ENCODE results near the gene TFR2.

TFR2 gene

DNA sequence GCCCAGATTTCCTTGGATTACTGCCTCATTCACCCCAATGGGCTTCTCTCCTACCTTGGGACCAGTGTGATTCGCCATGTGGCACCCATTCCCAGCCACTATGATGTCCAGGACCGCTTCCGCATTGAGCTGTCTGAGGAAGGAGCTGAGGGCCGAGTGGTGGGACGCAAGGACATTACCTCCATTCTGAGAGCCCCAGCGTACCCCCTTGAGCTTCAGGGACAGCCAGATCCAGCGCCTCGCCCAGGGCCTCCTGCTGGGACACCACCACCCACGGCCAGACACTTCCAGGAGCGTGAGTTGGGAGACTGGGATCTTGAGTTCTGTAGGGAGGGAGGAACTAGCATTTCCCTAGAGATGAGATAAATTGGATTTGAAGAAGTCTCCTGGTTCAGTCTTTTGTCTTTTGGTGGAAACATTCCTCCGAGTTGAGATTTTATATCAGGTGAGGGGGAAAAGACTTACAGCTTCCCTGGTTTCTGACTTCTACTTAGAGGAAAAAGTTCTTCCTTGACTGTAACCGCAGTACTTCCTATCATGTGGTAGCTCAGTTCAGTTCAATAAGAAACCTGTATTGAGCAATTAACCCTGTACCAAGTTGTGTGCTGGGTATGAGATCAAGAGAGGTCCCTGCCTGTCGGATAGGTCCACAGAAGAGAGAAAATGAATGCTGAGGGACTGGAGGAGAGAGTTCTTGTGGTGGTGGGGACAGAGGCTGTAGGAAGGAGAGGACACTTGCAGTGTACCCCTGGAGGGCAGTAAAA is 27.8 kb downstream of the TFR2 start:
- no peak overlapping the region for H3K4me3 ChIP-seq (ENCODE audit: low read depth, low read length)

GRCh38 chr7:100612730-100613390 is 28.5 kb downstream of the TFR2 start:
- peak overlapping the region; percentile 47 for H3K4me3 ChIP-seq (ENCODE audit: low read depth, low read length)

GRCh38 chr7:100611983-100612729 is 29.2 kb downstream of the TFR2 start, which contains the start of gene MOSPD3:
Gene MOSPD3 (plus strand): TSS chr7:100612540. CDS start chr7:100612792, 252 bp downstream.
- peak within 1 kb of the TSS; percentile 72 for H3K4me3 ChIP-seq (ENCODE audit: low read depth, low read length)

DNA sequence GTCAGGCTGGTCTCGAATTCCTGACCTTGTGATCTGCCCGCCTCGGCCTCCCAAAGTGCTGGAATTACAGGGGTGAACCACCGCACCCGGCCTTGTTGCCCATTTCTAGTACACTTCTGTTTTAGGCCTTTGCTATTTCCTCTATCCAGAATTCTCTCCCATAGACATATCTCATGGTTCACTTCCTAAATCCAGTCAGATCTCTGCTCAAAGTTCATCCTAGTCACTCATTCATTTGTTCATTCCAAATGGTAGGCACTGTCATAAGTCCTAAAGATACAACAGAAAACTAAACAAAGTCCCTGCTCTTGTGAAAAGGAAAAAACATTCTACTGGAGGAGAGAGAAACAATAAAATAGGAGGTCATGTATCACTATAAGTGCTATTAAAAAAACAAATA is 31.4 kb downstream of the TFR2 start:
- H3K4me3 ChIP-seq (ENCODE audit: low read depth, low read length) = no peak overlapping the region

- H3K4me3 ChIP-seq (ENCODE audit: low read depth, low read length) = no peak overlapping the region
These were observed 34.2 kb downstream of the TFR2 start for GRCh38 chr7:100607111-100607510.

DNA sequence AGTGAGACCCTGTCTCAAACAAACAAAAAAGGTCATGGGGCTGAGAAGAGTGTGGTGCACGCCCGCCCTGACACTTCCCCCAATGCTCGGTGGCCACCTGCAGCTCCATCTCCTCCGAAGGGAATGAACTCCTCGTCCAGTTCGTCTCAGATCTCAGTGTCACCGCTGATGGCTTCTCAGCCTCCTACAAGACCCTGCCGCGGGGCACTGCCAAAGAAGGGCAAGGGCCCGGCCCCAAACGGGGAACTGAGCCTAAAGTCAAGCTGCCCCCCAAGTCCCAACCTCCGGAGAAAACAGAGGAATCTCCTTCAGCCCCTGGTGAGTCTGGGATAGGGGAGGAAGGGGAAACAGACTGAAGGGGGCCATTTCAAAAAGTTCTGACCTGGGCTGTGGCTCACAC is 35.0 kb downstream of the TFR2 start:
- H3K4me3 ChIP-seq (ENCODE audit: low read depth, low read length) = no peak overlapping the region

DNA sequence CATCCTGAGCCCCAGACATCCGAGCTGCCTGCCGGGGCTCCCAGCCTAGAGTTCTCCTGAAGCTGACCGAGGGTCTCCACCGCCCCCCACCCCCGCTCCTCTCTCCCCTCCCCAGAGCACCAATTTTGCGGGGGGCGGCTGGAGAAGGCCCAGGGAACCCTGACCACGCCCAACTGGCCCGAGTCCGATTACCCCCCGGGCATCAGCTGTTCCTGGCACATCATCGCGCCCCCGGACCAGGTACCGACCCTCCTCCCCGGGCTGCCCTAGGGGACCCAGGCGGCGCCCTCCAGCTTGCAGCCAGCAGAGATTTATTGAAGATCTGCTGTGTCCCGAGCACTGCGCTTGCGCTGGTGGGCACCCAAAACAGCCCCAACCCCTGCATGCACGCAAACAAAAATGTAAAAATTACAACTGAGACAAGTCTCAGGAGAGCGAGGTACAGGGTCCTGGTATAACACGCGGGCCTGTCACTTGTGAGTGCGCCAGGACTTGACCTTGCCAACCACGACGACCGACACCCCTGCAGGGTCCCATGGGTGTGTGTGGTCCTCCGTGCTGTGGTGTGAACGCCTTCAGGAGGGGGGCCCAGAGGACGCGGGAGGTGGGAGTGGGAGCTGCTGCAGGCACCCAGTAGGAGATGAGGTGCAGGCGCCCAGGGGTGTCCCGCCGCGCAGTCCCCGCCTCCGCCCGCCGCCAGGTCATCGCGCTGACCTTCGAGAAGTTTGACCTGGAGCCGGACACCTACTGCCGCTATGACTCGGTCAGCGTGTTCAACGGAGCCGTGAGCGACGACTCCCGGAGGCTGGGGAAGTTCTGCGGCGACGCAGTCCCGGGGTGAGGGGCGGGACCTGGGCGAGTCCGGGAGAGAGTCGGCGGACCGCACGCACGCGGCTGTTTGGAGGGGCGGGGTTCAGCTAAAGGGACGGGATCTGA is 36.1 kb downstream of the TFR2 start:
- peak overlapping the region; percentile 21 for H3K4me3 ChIP-seq (ENCODE audit: low read depth, low read length)

DNA sequence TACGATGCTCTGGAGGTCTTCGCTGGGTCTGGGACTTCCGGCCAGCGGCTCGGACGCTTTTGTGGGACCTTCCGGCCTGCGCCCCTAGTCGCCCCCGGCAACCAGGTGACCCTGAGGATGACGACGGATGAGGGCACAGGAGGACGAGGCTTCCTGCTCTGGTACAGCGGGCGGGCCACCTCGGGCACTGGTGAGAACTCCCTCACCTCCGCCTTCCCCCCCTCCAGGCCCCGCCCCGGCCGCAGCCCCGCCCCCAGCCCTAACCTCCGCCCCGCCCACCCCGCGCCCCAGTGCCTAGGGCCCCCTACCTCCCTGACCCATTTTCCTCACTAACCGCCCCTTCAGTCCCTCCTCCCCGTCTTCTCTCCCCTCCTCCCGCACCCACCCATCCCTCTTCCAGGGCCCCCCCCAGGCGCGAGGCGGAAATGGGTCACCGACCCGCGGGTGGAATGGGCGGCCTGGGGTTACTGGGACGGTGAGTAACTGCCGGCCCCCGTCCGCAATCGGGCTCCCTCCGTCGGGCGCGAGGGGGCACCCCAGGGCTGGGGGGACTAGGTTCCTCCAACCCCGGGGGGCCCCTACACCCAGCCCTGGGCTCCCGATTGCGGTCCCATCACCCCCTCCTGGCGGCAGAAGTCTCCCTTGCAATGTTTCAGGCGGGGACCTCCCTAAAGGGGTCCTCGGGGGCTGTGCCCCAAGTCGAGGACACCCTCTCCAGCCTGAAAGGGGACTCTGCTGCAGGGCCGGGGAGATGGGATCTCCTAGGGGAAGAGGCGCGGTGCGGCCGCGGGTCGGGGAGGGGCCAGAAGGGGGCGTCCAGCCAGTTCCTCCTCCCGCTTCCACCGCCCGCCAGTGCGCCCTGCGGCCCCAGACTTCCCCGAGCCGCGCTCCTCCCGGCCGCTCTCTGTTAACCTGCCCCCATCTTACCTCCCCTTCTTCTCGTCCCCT is 37.0 kb downstream of the TFR2 start:
- peak overlapping the region; percentile 56 for H3K4me3 ChIP-seq (ENCODE audit: low read depth, low read length)

DNA sequence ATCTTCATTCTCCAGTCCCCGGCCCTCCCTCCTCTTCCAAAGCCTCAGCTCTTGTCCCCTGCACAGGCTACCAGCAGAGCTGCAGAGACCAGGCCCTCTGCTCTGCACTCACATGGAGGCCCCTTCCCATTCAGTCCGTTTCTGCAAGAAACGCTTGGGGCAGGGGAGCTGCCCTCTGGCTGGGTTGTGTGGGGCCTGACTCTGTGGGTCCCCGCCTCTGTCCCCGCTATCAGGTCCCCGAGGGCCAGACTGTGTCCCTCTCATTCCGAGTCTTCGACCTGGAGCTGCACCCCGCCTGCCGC is 37.7 kb downstream of the TFR2 start:
- peak overlapping the region; percentile 56 for H3K4me3 ChIP-seq (ENCODE audit: low read depth, low read length)

GRCh38 chr7:100602889-100603725 is 38.2 kb downstream of the TFR2 start:
- peak overlapping the region; percentile 56 for H3K4me3 ChIP-seq (ENCODE audit: low read depth, low read length)

- no peak overlapping the region for H3K4me3 ChIP-seq (ENCODE audit: low read depth, low read length)
These were observed 40.7 kb downstream of the TFR2 start for GRCh38 chr7:100600730-100601038.

- H3K4me3 ChIP-seq (ENCODE audit: low read depth, low read length) = no peak overlapping the region
These were observed 41.2 kb downstream of the TFR2 start for GRCh38 chr7:100599911-100600729.

- no peak overlapping the region for H3K4me3 ChIP-seq (ENCODE audit: low read depth, low read length)
These were observed 42.9 kb downstream of the TFR2 start for GRCh38 chr7:100598425-100598824.

DNA sequence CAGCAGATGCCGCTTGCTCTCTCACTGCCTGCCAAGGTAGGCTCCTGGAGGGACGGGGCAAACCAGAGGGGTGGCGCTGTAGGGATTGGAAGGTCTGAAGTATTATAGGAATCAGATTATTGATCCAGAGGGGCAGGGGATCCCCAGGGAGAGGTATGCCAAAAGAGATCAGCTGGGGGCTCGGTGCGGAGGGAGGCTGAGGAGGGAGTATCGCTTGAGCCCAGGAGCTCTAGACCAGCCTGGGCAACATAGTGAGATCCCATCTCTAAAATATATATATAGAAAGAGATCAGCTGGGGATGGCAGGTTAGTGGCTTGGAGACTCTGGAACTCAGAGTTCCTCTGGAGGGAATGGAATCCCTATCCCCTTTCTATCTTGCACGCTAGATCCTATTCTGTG is 46.2 kb downstream of the TFR2 start:
- H3K4me3 ChIP-seq (ENCODE audit: low read depth, low read length) = no peak overlapping the region

DNA sequence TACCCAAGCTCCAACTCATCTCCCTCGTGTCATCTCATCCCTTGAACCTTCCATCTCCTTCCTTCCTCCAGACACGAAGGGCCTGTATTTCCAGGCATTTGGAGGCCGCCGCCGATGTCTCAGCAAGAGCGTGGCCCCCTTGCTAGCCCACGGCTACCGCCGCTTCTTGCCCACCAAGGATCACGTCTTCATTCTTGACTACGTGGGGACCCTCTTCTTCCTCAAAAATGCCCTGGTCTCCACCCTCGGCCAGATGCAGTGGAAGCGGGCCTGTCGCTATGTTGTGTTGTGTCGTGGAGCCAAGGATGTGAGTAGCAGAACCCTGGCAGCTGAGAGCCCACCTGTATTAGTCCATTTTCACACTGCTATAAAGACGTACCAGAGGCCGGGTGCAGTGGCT is 49.8 kb downstream of the TFR2 start:
- H3K4me3 ChIP-seq (ENCODE audit: low read depth, low read length) = no peak overlapping the region

DNA sequence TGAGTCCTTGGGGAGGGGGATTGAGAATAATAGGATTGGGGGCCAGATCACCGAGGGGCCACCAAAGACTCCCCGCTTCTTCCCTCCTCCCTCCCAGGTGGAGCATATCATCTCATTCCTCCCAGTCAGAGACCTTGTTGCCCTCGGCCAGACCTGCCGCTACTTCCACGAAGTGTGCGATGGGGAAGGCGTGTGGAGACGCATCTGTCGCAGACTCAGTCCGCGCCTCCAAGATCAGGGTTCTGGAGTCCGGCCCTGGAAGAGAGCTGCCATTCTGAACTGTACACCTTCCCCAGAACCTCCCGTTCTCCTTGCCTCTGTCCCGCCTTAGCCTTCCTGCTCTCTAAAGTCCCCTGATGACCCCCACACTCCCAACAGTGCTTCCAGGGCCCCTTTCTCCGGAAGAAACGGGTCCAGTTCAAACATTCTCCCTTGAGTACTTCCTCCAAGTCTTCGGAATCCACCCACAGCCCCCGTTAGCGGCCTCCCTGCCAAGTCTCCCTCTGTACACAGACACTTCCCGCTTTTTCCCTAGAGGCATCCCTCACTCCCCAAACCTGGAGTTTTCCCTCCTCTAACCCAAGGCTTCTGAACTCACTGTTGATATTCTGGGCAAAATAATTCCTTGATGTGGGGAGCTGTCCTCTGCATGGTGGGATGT is 51.1 kb downstream of the TFR2 start:
- no peak overlapping the region for H3K4me3 ChIP-seq (ENCODE audit: low read depth, low read length)

GRCh38 chr7:100589341-100589947 is 51.9 kb downstream of the TFR2 start:
- no peak overlapping the region for H3K4me3 ChIP-seq (ENCODE audit: low read depth, low read length)

All from iPS-11a (cell line).